Midbrain (tissue), 1 donor: ENCODE results near the gene CMTR2.
"Not testable (repeated sequence)": the region's sequence is repeated elsewhere in the genome, so short reads cannot be mapped to it uniquely, and the experiment has no call there.

Source experiments
- DNase-seq: peaks from one replicate; lab custom pipeline; 2025; lab: John Stamatoyannopoulos, UW

The CMTR2 gene, protein sequence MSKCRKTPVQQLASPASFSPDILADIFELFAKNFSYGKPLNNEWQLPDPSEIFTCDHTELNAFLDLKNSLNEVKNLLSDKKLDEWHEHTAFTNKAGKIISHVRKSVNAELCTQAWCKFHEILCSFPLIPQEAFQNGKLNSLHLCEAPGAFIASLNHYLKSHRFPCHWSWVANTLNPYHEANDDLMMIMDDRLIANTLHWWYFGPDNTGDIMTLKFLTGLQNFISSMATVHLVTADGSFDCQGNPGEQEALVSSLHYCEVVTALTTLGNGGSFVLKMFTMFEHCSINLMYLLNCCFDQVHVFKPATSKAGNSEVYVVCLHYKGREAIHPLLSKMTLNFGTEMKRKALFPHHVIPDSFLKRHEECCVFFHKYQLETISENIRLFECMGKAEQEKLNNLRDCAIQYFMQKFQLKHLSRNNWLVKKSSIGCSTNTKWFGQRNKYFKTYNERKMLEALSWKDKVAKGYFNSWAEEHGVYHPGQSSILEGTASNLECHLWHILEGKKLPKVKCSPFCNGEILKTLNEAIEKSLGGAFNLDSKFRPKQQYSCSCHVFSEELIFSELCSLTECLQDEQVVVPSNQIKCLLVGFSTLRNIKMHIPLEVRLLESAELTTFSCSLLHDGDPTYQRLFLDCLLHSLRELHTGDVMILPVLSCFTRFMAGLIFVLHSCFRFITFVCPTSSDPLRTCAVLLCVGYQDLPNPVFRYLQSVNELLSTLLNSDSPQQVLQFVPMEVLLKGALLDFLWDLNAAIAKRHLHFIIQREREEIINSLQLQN

DNA sequence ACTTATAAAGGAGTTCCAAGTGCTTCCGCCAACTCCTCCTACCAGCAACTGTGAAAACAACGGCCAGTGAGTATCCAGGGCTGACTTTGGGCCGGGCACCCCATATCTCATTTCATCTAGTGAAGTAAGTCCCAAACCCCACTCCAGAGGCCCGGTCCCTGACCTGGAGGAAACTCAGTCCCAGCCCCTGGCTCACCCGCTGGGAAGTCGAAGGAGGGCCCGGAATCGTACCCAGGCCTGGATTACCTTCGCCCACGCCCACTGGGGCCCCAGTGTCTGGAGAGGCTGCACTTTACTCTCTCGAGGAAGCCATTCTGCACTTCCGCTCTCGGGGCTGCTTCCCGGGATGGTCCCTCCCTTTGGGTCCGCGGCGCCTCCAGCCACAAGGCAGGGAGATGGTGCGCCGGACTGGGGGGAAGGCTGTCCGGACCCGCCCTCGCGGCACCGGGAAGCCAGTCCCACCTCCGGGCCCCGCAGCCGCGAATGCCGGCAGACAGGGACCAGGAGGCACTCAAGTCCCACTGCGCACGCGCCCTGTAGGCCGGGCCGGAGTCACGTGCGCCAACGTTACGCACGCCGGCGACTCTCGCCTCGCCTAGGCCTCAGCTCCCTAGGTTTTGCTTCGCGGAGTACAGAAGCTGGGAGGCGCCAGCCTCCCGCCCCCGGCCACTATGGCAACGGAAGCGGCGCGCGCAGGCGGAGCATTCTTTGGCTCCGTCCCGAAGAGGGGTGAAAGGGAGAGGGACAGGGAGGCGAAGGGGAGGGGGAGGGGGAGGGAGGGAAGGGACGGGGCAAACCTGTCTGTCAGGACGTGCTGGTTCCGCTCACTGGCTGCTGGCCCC is at the start of gene CMTR2:
CMTR2 (minus strand) TSS at position 513 of the 842 bp plus-strand sequence. CDS start 3,482 bp downstream, outside the sequence.
- peak; percentile 96 for DNase-seq

DNA sequence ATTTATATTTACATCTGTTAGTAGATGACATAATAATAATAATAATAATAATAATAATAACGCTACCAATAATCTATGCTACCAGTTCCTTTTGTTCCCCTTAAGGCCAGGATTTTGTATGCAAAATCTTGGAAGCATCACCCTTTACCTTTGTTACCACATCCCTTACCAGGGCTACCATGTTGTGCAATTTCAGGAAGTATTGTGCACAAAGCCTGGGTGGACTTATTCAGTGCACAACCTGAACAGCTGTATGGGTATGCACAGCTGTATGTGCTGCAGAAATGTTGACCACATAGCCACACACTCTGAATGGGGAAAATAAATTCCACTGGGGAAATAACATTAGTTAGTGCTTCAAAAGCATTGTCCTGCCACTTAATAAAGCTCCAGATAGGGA is 49.4 kb upstream of the CMTR2 start:
- no peak for DNase-seq

DNA sequence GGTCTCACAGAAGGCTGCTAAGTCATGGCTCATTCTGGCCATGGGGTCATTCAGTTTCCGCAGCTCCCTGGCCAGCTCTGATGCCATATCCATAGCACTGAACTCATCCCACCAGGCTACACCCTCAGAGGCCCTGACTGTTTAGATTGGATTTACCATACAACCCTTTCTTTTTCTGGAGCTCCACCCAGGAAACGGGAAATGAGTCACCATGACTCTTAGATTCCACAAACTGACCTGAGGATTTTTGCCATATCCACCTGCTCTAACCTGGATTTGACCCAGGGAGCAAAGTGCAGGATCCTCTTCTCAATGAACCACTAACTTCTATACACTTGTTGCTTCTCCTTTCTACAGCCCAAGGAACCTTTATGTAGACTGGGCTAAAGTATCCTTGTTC is 49.0 kb upstream of the CMTR2 start:
- no peak for DNase-seq

DNA sequence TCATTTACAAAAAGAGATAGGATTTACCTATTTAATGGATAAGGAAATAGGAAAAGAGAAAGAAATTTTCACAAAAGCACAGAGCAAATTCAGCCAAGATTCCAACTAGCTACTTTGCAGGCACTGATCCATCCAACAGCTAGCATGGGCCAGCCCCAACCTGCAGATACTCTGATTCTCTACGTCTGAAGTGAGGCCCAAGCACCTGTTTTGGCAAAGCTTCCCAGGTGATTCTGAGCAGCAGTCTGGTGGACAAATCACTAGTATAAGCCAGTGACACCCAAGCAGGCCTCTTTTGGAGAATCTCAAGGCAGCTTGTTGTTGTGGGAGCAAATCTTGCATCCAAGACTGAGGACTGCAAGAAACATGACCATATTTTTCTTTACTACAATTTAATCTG is 48.4 kb upstream of the CMTR2 start:
- no peak for DNase-seq

DNA sequence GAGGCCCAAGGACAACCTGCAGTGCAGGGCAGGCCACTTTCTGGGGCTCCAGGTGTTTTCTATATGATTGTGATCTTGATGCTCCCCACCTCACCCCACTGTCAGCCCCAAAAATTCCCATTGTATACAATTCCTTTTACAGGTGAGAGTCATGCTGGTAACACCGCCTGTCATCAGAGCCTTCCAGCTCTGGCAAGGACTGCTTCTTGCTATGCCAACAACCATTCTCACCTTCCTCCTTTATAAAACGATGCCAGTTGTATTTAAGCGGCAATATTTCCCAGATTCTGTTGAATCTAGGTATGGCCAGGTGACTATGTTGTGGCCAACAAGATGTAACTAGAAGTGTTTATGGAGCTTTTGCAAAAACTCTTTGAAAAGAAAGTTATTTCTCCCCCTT is 38.9 kb upstream of the CMTR2 start:
- DNase-seq: no peak

DNA sequence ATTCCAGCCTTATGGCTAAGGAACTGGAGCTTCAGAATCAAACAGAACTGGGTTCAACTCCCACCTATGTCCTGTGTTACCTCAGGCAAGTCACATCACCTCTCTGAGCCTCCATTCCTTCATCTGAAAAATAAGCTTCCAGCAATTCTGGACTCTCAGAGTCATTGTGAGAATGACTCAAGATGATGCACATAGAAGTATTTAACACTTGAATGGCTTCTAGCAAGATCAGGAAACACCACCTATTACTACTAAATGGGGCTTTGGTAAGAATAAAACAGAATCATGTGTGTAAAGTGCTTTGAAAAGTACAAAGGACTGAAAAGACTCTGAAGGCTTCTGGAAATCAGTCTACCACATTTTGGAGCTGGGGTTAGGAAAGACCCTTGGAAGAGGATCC is 38.5 kb upstream of the CMTR2 start:
- no peak for DNase-seq

DNA sequence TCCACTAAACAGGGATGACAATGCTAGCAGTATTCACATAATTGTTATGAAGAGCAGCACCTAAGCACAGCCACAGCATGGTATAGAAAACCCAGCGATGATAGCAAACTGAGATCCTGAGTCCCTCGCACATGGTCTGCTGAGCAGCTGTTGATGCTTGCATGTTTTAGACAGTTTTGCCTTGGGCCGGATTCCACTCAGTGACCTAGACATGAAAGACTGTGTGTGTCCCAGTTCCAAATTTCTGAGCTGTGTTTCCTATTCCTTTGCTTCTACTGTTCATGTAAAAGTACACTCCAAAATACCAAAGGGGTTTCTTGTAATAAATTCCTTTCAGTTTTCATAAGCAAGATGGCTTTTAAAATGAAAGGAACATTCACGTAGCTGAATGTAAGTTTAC is 30.8 kb upstream of the CMTR2 start:
- no peak for DNase-seq

DNA sequence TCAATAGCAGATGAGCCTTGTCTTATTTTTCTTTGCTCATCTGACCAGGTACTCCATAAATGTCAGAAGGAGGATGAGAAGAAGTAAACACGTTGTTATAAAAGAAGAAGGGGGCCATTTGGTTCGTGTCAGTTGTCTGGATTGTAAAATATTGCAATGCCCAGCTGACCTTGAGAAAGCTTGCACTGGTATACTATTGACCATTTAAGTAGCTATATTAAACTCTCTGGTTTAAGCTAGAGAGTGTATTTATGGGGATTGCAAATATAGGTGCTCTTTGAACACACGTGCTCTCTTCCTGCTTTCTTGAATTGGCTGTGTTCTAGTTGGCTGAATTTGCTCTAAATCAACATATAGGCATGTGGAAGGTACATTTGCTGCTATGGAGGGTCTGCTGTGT is 26.1 kb upstream of the CMTR2 start:
- no peak for DNase-seq

DNA sequence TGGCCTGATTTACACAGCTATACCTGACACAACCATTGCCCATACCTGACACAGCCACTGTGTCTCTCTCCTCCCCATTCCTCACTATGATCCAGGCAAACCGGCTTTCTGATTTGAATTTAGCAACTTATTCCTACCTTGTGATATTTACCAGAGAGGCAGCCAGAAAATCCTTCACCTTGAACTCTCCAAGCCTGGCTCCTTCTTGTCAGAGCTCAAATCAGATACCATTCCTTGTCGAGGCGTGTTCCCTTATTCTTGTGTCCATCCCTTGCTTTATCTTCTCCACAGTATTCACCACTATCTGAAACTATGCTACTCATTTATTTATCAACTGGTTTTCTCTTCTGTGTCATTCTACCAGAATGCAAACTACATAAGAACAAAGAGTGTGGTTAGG is 24.4 kb upstream of the CMTR2 start:
- DNase-seq: not testable (repeated sequence)

DNA sequence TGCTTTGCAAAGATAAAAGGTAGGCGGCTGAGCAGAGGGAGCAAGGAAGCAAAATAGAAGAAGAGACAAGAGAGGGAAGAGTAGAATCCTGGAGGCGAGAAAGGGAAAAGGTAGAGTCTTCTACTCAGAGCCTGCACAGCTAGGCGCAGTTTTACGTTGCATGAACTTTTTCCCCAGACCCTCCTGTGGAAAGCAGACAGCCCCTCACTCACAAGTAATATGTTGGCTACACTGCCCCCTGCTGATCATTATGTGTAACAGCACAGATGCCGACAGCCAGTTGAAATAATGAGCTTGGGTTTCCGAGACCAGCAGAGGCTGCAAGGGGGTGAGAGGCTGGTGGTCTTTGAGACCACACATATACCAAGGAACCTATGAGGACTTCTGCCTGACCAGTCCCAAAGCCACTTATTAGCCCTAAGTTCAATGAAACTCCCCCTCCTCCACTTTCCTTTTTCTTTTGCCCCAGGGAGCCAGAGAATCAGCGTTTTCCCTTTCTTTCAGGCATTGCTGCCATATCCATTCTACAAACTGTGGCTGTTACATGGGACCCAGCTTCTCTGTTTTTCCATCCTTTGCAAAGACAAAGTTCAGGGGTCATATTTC is 22.5 kb upstream of the CMTR2 start:
- DNase-seq: peak; percentile 4

DNA sequence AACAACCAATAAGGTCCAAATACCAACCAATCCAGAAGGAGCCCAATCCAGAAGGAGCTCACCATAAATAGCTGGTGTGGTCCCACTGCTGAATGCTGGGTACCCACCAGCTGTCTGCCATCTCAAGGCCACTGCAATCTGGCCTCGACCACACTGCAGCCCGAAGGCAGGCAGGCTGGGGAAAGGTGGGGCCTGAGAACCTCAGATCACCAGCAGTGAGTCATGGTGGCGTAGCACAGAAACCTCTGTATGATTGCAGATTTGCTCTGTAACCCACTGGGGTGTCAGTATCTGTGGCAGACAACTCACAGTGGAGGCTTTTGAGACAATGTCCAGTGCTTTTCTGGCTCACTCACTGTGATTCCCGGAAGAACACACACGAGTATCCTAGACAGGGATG is 14.7 kb upstream of the CMTR2 start:
- no peak for DNase-seq

DNA sequence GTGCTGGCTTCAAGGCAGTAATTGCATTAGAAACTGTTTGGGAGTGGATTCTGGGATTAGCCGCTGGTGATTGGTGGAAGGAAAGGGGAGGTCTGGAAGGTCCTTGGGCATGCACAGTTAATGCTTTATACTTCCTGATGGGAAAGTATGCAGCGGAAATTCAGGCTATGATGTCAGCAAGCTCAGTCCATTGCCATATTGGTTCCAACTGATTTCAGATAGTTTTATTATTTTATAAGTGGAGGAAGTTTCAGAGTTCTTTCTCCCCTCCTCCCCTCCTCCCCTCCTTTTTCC is 8.1 kb upstream of the CMTR2 start:
- DNase-seq: no peak

DNA sequence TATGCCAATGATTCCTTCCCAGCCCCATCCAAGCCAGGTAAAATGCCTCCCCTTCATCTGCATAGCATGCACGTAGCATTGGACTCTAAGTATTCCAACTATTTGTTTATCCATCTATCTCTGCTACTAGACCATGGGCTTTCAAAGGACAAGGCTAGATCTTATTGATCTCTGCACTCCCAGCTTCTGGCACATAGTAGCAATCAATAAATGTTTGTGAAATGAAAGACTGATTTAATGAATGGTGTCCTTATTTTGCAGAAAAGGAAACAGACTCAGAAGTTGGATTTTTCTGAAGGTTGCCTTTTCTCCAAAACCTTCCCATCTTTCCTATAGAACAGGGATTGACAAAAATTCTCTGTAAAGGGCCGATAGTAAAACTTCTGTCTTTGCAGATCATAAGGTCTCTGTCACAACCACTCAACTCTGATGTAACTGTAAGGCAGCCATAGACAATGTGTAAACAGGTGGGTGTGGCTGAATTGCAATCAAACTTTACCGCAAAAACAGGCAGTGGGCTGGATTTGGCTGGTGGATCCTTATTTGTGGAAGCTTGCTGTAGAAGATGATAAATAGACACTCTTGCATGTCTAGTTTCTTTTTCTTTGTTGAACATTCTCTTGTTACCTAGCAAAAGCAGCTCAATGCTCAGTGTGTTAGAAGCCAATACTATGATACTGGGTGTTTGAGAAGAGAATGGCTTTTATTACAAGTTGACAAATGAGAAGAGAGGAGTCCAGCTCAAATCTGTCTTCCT is 7.6 kb upstream of the CMTR2 start:
- no peak for DNase-seq

DNA sequence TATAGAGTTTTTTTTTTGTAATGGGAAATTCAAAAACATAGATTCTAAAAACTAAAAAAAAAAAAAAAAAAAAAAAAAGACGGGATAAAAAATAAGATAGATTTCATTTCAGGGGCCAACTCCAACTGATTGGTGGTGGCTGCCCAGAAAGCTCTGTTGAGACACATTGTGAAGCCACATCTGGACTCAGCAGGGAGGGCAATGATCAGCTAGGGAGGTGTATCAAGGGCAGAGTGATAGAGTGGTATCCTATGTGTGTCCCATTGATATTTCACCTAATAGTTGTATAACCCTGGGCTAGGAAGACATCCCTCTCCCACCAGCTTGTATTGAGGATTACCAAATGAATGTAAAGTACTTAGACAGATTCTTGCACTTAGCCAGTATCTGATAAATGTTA is 6.7 kb upstream of the CMTR2 start:
- no peak for DNase-seq

DNA sequence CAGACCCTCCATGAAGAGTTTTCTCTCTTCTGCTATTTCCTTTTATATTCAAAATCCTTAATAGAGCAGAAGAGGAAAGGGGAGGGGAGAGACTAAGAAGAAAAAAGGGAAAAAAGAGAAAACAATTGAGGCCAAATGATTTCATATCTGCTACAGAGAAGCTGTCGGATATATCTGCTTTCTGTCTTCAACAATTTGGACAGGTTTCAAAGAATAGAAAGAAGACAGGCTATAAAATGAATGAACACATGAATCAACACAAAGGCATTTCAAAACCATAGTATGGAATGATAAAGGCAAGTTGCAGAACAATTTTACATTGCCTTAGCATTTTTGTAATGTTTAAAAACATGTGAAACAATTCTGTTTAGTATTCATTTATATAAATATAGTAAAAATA is 4.7 kb upstream of the CMTR2 start:
- DNase-seq: no peak

DNA sequence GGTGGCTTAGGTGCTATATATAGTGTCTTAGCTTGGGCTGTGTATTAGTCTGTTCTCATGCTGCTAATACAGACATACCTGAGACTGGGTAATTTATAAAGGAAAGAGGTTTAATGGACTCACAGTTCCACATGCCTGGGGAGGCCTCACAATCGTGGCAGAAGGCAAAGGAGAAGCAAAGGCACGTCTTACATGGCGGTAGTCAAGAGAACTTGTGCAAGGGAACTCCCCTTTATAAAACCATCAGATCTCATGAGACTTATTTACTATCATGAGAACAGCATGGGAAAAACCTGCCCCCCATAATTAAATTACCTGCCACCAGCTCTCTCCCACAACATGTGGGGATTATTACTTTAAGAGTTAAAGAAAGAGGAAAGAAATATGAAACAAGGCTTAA is 2.9 kb upstream of the CMTR2 start:
- not testable (repeated sequence) for DNase-seq

DNA sequence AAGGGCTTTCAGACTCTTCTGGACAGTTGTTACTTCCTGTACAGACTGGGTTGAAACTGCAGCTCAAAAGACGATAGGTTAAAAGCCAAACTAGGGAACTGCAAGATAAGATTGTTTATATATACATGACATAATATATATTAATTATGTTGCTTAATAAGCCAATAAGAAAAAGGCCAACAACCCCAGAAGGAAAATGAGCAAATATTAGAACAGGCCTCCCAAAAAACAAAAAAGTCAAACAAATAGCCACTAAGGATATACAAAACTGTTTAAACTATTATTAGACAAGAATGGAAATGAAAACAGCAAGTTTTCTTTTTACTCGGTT is 495 bp upstream of the CMTR2 start:
- no peak for DNase-seq

DNA sequence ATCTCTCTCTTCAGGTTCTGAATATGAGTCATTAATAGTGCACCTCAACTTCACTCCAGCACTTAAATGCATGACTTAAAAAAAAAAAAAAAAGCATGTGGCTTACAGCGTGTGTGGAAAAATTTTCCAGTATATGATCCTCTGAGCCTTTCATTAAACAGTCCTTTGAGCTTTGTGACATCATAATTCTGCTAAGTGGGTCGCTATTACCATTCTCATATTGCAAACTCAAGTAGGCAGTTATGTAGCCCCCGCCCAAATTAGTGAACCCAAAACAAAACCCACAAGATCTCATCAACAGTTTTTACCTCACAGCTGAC is 672 bp downstream of the CMTR2 start:
- DNase-seq: no peak

DNA sequence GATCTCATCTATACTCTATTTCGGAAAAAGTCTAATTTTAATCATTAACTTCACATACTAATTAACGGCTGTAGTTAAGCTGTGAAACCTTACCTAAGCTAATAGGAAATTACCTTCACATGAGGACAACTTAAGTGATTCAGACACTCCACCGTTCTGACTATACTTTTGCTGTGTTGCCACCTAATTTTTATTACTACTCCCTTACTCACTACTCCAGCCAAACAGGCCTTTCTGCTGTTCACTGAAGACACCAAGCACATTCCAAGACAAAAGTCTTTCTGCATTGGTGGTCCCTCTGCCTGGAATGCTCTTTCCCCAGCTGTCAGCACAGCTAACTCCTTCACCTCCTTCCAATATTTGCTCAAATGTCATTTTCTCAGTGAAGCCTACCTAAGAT is 1.3 kb downstream of the CMTR2 start:
- DNase-seq: no peak

DNA sequence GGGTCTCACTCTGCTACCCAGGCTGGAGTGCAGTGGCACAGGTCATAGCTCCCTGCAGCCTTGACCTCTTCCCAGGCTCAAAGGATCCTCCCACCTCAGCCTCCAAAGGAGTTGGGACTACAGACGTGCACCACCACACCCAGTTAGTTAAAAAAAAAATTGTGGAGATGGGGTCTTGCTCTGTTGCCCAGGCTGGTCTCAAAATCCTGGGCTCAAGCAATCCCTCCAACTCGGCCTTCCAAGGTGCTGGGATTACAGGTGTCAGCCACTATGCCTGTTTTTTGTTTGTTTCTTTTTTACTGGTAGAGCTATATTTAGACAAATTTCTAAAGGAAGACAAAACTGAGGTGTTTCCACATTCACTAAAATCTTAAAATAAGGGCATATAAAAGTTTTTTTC is 1.7 kb downstream of the CMTR2 start:
- DNase-seq: no peak

DNA sequence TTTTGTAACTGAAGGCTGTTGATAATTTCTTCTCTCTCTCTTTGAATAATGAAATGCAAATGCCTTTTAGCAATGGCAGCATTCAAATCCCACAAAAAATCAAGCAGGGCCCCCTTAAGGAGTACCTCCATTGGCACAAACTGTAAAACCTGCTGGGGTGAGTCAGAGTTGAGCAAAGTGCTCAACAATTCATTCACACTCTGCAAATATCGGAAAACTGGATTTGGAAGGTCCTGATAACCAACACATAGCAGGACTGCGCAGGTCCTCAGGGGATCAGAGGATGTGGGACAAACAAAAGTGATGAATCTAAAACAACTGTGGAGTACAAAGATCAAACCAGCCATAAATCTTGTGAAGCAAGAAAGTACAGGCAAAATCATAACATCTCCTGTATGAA is 5.6 kb downstream of the CMTR2 start:
- DNase-seq: no peak

DNA sequence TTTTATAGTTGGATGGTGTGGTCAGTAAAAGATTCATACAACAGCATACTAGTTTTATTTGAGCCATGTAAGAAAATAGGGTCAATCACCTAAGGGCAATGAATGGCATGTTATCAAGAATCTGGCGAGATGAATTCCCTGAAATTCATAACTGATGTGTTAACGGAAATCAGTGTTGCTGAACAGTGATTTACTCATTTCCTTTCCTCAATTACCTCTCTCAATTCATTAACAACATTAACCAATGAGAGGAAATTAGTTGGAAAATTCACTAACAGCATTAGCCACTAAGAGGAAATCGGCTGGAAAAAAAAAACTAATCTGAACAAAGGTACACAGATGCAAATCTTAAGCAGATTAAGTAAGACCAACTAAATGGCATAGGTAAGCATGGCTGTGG is 6.3 kb downstream of the CMTR2 start:
- no peak for DNase-seq
